ENCODE measurements around the gene MYOM3. TPM values are rescaled to one million over a fixed set of nuclear protein-coding genes. Genes with fewer than 3 reads are reported as not detected.
"Not testable (repeated sequence)": the region's sequence is repeated elsewhere in the genome, so short reads cannot be mapped to it uniquely, and the experiment has no call there.

The MYOM3 gene
- total RNA-seq, 1 experiment from 2014 or later, result not detected

DNA sequence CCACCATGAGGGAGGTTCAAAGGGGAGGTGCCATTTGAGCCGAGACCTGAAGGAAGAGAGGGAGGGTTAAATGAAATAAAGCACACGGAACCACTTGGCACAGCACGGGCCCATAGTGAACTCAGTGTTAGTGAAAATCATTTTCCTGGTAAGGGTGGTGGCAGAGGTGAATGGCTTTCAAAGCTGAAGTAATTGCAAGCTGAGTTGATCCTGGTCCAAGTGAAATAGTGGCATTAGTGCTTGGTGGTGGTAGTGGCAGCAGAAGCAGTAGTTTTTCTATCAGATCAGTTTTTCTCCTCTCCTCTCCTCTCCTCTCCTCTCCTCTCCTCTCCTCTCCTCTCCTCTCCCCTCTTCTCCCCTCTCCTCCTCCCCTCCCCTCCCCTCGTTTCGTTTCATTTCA, 101.3 kb downstream of the MYOM3 start:
- DNase-seq (ENCODE audit: low spot score), result no peak
- H3K9me3 ChIP-seq (ENCODE audit: low read depth, low read length, poor library complexity, severe bottlenecking), result no peaks in the 10 kb centered on the region
- POLR2A ChIA-PET (ENCODE audit: low non-redundant PET), result no interaction called here
- intact Hi-C loops (cut with micrococcal nuclease; ENCODE audit: unreplicated experiment), result no loop called here
- no peaks in the 10 kb centered on the region for H3K36me3 ChIP-seq (ENCODE audit: insufficient read depth, low read length, poor library complexity, severe bottlenecking)
- TF ChIP-seq, protein P1, sequence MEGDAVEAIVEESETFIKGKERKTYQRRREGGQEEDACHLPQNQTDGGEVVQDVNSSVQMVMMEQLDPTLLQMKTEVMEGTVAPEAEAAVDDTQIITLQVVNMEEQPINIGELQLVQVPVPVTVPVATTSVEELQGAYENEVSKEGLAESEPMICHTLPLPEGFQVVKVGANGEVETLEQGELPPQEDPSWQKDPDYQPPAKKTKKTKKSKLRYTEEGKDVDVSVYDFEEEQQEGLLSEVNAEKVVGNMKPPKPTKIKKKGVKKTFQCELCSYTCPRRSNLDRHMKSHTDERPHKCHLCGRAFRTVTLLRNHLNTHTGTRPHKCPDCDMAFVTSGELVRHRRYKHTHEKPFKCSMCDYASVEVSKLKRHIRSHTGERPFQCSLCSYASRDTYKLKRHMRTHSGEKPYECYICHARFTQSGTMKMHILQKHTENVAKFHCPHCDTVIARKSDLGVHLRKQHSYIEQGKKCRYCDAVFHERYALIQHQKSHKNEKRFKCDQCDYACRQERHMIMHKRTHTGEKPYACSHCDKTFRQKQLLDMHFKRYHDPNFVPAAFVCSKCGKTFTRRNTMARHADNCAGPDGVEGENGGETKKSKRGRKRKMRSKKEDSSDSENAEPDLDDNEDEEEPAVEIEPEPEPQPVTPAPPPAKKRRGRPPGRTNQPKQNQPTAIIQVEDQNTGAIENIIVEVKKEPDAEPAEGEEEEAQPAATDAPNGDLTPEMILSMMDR (conservative IDR thresholded peaks at IDR 0.05; ENCODE audit: low read depth, low read length), result no peak
- no peak for TF ChIP-seq EZH2 (IDR thresholded peaks at IDR 0.05; ENCODE audit: borderline replicate concordance, low read depth, low read length, poor library complexity, severe bottlenecking)
- CTCF ChIA-PET, result no interaction called here
- H3K27ac ChIP-seq (ENCODE audit: low read depth, low read length, poor library complexity, severe bottlenecking), result no peak overlapping the region
- no peak overlapping the region for H3K4me3 ChIP-seq (ENCODE audit: low read depth, low read length, poor library complexity, severe bottlenecking)
- peaks cover 8% of the 10 kb centered on the region for H3K4me1 ChIP-seq (ENCODE audit: insufficient read depth, low read length, poor library complexity, severe bottlenecking)
- no TSS peak for BruUV-seq (replicated peaks)
- H3K27me3 ChIP-seq (replicated peaks; ENCODE audit: insufficient read depth, low read depth, low read length, poor library complexity), result no peaks in the 10 kb centered on the region

DNA sequence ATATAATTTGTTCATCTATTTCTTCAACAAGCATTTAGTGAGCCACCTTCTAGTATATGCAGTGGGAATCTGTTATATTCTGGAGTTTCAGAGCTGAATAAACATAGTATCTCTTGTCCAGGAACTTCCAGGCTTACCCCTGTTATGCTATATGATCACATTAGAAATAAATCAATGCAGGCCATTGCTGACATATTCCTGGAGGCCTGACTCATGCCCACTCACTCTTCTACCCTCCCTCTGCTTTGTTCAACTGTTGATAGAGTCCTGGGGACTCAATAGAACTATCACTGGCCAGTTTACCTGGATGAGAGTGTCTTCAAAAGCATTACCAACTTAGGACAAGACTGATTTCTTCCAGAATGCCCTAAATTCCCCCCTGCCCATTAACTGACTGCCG, 102.5 kb downstream of the MYOM3 start:
- BruUV-seq (replicated peaks), result no TSS peak
- H3K27ac ChIP-seq (ENCODE audit: low read depth, low read length, poor library complexity, severe bottlenecking), result no peak overlapping the region
- H3K27me3 ChIP-seq (replicated peaks; ENCODE audit: insufficient read depth, low read depth, low read length, poor library complexity), result no peaks in the 10 kb centered on the region
- H3K4me3 ChIP-seq (ENCODE audit: low read depth, low read length, poor library complexity, severe bottlenecking), result no peak overlapping the region
- ChIA-PET POLR2A (ENCODE audit: low non-redundant PET) (no interaction called here), CTCF (no interaction called here)
- peaks cover 8% of the 10 kb centered on the region for H3K4me1 ChIP-seq (ENCODE audit: insufficient read depth, low read length, poor library complexity, severe bottlenecking)
- intact Hi-C loops (cut with micrococcal nuclease; ENCODE audit: unreplicated experiment), result no loop called here
- no peaks in the 10 kb centered on the region for H3K36me3 ChIP-seq (ENCODE audit: insufficient read depth, low read length, poor library complexity, severe bottlenecking)
- TF ChIP-seq, protein P1 (conservative IDR thresholded peaks at IDR 0.05; ENCODE audit: low read depth, low read length), result no peak
- no peak for TF ChIP-seq EZH2 (IDR thresholded peaks at IDR 0.05; ENCODE audit: borderline replicate concordance, low read depth, low read length, poor library complexity, severe bottlenecking)
- H3K9me3 ChIP-seq (ENCODE audit: low read depth, low read length, poor library complexity, severe bottlenecking), result no peaks in the 10 kb centered on the region
- no peak for DNase-seq (ENCODE audit: low spot score)

DNA sequence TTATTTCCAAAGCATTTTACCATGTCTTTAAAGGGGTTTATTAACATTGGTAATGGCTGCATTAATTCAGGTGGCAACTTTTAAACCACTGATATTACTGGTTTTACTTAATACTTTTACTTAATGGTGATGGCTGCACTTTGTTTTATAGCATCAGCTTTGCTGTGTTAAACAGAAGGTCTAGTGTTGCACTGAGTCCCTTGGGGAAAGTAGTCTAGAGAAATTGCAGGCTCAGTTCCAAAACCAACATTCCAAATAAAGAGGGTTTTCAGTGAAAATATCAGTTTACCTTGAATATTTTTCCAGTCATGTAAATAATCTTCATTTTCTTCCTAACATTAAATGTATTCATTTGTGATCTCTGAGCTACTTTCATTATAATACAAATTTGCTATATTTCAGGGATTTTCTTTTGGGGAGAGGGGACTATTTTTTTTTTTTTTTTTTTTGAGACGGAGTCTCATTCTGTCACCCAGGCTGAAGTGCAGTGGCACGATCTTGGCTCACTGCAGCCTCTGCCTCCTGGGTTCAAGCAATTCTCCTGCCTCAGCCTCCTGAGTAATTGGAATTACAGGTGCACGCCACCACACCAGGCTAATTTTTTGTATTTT, 103.3 kb downstream of the MYOM3 start:
- peaks cover 13% of the 10 kb centered on the region for H3K4me1 ChIP-seq (ENCODE audit: insufficient read depth, low read length, poor library complexity, severe bottlenecking)
- H3K36me3 ChIP-seq (ENCODE audit: insufficient read depth, low read length, poor library complexity, severe bottlenecking); H3K9me3 ChIP-seq (ENCODE audit: low read depth, low read length, poor library complexity, severe bottlenecking); intact Hi-C loops (cut with micrococcal nuclease; ENCODE audit: unreplicated experiment); POLR2A ChIA-PET (ENCODE audit: low non-redundant PET); H3K27ac ChIP-seq (ENCODE audit: low read depth, low read length, poor library complexity, severe bottlenecking); CTCF ChIA-PET; BruUV-seq (replicated peaks); H3K4me3 ChIP-seq (ENCODE audit: low read depth, low read length, poor library complexity, severe bottlenecking); H3K27me3 ChIP-seq (replicated peaks; ENCODE audit: insufficient read depth, low read depth, low read length, poor library complexity): not testable (repeated sequence)
- DNase-seq (ENCODE audit: low spot score), result peak; percentile 47

DNA sequence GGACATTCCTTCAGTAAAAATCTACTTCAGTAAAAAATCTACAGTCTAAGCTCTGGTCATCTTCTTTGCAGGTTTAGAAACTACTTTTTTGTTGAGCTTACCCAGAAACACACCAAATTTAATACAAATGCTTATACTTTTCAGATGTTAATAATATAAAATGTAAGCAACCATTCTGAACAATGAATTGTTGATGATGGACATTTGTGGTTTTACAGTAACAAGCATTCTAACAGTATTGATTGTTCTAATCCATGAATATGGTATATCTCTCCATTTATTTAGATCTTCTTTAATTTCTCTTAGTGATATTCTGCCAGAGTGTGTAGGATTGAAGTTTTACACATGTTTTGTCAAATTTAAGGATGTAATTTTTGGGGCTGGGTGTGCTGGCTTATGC, 104.9 kb downstream of the MYOM3 start:
- Histone ChIP-seq H3K36me3 (ENCODE audit: insufficient read depth, low read length, poor library complexity, severe bottlenecking) (no peaks in the 10 kb centered on the region), H3K27ac (ENCODE audit: low read depth, low read length, poor library complexity, severe bottlenecking) (no peak overlapping the region), H3K27me3 (replicated peaks; ENCODE audit: insufficient read depth, low read depth, low read length, poor library complexity) (no peaks in the 10 kb centered on the region), H3K9me3 (ENCODE audit: low read depth, low read length, poor library complexity, severe bottlenecking) (no peaks in the 10 kb centered on the region), H3K4me3 (ENCODE audit: low read depth, low read length, poor library complexity, severe bottlenecking) (no peak overlapping the region), H3K4me1 (ENCODE audit: insufficient read depth, low read length, poor library complexity, severe bottlenecking) (peaks cover 17% of the 10 kb centered on the region)
- BruUV-seq (replicated peaks), result no TSS peak
- TF ChIP-seq EZH2 (IDR thresholded peaks at IDR 0.05; ENCODE audit: borderline replicate concordance, low read depth, low read length, poor library complexity, severe bottlenecking), result no peak
- TF ChIP-seq, protein P1 (conservative IDR thresholded peaks at IDR 0.05; ENCODE audit: low read depth, low read length), result no peak
- intact Hi-C loops (cut with micrococcal nuclease; ENCODE audit: unreplicated experiment), result no loop called here
- CTCF ChIA-PET, result no interaction called here
- POLR2A ChIA-PET (ENCODE audit: low non-redundant PET), result no interaction called here
- DNase-seq (ENCODE audit: low spot score), result no peak

Measured in A673 (cell line).